A673 (cell line): ENCODE measurements around the gene EIF4G1. TPM values are rescaled to one million over a fixed set of nuclear protein-coding genes. Genes with fewer than 3 reads are reported as not detected.

Experiments used
- BruUV-seq: library from RNA; stranded (reverse); fragments of 400-500 nt; replicated peaks from 2 replicates; lab custom pipeline; 2021; lab: Mats Ljungman, UMichigan
- CTCF ChIA-PET: fragments of 300-600 bp; sonication (Branson Sonifier 250); formaldehyde crosslinking; loops from one replicate; lab custom pipeline; 2022; ENCODE audit warnings: antibody characterized with exemption; lab: Charles Lee
- POLR2A ChIA-PET: fragments of 300-600 bp; sonication (Branson Sonifier 250); formaldehyde crosslinking; loops from one replicate; lab custom pipeline; 2022; ENCODE audit warnings: antibody characterized with exemption; ENCODE audit not compliant: low non-redundant PET; lab: Charles Lee
- DNase-seq: peaks from one replicate; pipeline ENCODE4 v3.0.0-alpha.2; 2015; ENCODE audit warnings: low spot score
- H3K27ac ChIP-seq: fragments of 200-600 bp; sonication (generic); 2 replicates; pipeline ENCODE4 v1.5.1; 2016; ENCODE audit warnings: mixed run types, low read depth, mild to moderate bottlenecking, mixed read lengths, antibody characterized with exemption, low read length; ENCODE audit not compliant: poor library complexity, severe bottlenecking
- H3K27me3 ChIP-seq: fragments of 200-600 bp; sonication (generic); replicated peaks from 2 replicates; pipeline ENCODE4 v1.6.1; 2017; ENCODE audit warnings: mixed run types, low read depth, mild to moderate bottlenecking, mixed read lengths, antibody characterized with exemption, low read length; ENCODE audit not compliant: insufficient read depth, poor library complexity
- H3K36me3 ChIP-seq: fragments of 200-600 bp; sonication (generic); 2 replicates; pipeline ENCODE4 v1.6.1; 2016; ENCODE audit warnings: mixed run types, mild to moderate bottlenecking, mixed read lengths, antibody characterized with exemption, low read length; ENCODE audit not compliant: insufficient read depth, poor library complexity, severe bottlenecking
- H3K4me1 ChIP-seq: fragments of 200-600 bp; sonication (generic); 2 replicates; pipeline ENCODE4 v1.6.1; 2017; ENCODE audit warnings: mixed run types, mild to moderate bottlenecking, mixed read lengths, antibody characterized with exemption, low read length; ENCODE audit not compliant: insufficient read depth, poor library complexity, severe bottlenecking
- H3K4me3 ChIP-seq: fragments of 200-600 bp; sonication (generic); 2 replicates; pipeline ENCODE4 v1.5.1; 2016; ENCODE audit warnings: low read depth, mixed run types, mild to moderate bottlenecking, mixed read lengths, low read length; ENCODE audit not compliant: poor library complexity, severe bottlenecking
- H3K9me3 ChIP-seq: fragments of 200-600 bp; sonication (generic); 2 replicates; pipeline ENCODE4 v1.6.1; 2016; ENCODE audit warnings: mixed run types, low read depth, mild to moderate bottlenecking, mixed read lengths, antibody characterized with exemption, low read length; ENCODE audit not compliant: poor library complexity, severe bottlenecking
- EZH2 ChIP-seq: fragments of 200-600 bp; sonication (generic); IDR thresholded peaks from 2 replicates; pipeline ENCODE4 v1.6.1; 2017; ENCODE audit warnings: borderline replicate concordance, low read depth, mild to moderate bottlenecking, mixed read lengths, antibody characterized with exemption, low read length; ENCODE audit not compliant: poor library complexity, severe bottlenecking
- intact Hi-C: fragments of 100-400 bp; cut with micrococcal nuclease; formaldehyde crosslinking; loops from one replicate; pipeline ENCODE4 v1.10.0; 2022; ENCODE audit not compliant: unreplicated experiment
- total RNA-seq: library from RNA; stranded (reverse); gene quantifications from 2 replicates; pipeline ENCODE4 v1.2.3, GENCODE V29; 2021
- TF ChIP-seq, protein P1 (sequence below): fragments of 300-800, 200-600 bp; sonication (generic); conservative IDR thresholded peaks from 2 replicates; pipeline ENCODE4 v1.5.1; 2017; ENCODE audit warnings: low read depth, mild to moderate bottlenecking, antibody characterized with exemption, low read length, moderate library complexity, mixed read lengths

The EIF4G1 gene
- total RNA-seq, 1 experiment from 2014 or later: 559 TPM

- Histone ChIP-seq H3K36me3 (peaks cover 8% of the 10 kb centered on the region), H3K4me1 (peaks cover 11% of the 10 kb centered on the region), H3K27ac (no peak overlapping the region), H3K27me3 (peaks cover 13% of the 10 kb centered on the region), H3K9me3 (no peaks in the 10 kb centered on the region), H3K4me3 (no peak overlapping the region)
- intact Hi-C loops: loop anchor here (5.0 to 10.0 kb wide), 2 partner anchors 94 to 412 kb away; no protein-coding TSS in a partner anchor
- BruUV-seq: no TSS peak
- POLR2A ChIA-PET: no interaction called here
- CTCF ChIA-PET: no interaction called here
- no peak for DNase-seq
- no peak for TF ChIP-seq EZH2
- TF ChIP-seq, protein P1, sequence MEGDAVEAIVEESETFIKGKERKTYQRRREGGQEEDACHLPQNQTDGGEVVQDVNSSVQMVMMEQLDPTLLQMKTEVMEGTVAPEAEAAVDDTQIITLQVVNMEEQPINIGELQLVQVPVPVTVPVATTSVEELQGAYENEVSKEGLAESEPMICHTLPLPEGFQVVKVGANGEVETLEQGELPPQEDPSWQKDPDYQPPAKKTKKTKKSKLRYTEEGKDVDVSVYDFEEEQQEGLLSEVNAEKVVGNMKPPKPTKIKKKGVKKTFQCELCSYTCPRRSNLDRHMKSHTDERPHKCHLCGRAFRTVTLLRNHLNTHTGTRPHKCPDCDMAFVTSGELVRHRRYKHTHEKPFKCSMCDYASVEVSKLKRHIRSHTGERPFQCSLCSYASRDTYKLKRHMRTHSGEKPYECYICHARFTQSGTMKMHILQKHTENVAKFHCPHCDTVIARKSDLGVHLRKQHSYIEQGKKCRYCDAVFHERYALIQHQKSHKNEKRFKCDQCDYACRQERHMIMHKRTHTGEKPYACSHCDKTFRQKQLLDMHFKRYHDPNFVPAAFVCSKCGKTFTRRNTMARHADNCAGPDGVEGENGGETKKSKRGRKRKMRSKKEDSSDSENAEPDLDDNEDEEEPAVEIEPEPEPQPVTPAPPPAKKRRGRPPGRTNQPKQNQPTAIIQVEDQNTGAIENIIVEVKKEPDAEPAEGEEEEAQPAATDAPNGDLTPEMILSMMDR: no peak
These were observed 58.5 kb downstream of the EIF4G1 start for GRCh38 chr3:184372911-184373310.

GRCh38 chr3:184373422-184373821 lies 59.0 kb downstream of the EIF4G1 start:
- intact Hi-C loops: loop anchor here (5.0 to 10.0 kb wide), 2 partner anchors 94 to 411 kb away; no protein-coding TSS in a partner anchor
- TF ChIP-seq, protein P1: no peak
- no peak for TF ChIP-seq EZH2
- H3K36me3 ChIP-seq: peaks cover 3% of the 10 kb centered on the region
- no peak overlapping the region for H3K27ac ChIP-seq
- BruUV-seq: no TSS peak
- H3K4me1 ChIP-seq: peaks cover 11% of the 10 kb centered on the region
- ChIA-PET CTCF (no interaction called here), POLR2A (no interaction called here)
- H3K27me3 ChIP-seq: peaks cover 18% of the 10 kb centered on the region
- no peak overlapping the region for H3K4me3 ChIP-seq
- no peak for DNase-seq
- no peaks in the 10 kb centered on the region for H3K9me3 ChIP-seq

DNA sequence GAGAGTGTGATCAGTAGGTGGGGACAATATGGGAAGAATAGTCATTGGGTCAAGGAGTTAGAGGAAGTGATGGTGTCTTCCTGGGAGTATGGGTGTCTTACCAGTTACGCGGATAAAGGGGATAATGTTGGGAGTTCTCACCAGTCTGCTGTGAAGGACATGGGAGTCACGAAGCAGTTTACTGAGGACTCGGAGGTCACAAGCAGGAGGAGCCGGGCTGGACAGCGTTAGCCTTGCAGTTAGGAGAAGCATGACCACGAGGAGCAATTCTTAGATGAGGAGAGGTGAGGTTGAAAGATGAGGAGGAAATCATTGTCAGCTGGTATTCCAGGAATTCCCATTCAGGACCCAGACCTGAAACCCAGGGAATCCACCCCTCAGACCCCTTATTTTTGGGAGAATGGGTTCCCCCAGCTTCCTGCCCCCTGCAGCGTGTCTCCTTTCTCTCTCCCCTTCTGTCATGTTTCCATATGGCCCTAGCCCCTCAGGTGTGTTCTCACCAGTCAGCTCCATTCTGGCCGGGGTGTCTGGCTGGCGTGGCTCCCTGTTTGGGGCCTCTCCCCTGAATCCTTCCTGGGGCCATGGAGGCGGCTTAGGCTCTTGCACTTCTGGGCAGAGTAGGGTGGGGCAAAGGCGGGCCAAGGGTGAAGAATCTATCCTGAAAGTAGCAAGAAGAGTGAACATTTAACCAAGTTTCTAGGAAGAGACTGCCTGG lies 61.5 kb downstream of the EIF4G1 start:
- BruUV-seq: no TSS peak
- Histone ChIP-seq H3K9me3 (no peaks in the 10 kb centered on the region), H3K36me3 (no peaks in the 10 kb centered on the region), H3K27me3 (peaks cover 35% of the 10 kb centered on the region), H3K4me3 (no peak overlapping the region), H3K4me1 (peaks cover 15% of the 10 kb centered on the region), H3K27ac (no peak overlapping the region)
- ChIA-PET CTCF (no interaction called here), POLR2A (interaction anchor here (0.5 to 0.6 kb wide), 2 partner anchors 14 to 138 kb away, joined by 5 to 8 read pairs; no protein-coding TSS in a partner anchor)
- intact Hi-C loops: loop anchor here (10.0 kb wide), 1 partner anchor 409 kb away; no protein-coding TSS in a partner anchor
- no peak for DNase-seq
- TF ChIP-seq, protein P1: no peak
- no peak for TF ChIP-seq EZH2
